GM23338 (cell line): ENCODE data around the gene TPT1. TPM values are rescaled to one million over a fixed set of nuclear protein-coding genes. Genes with fewer than 3 reads are reported as not detected.

ENCODE experiments used
- ATAC-seq: fragments of 200-7000 bp; cut with Tn5 transposase; 3 replicates; pipeline ENCODE4 v1.9.1; 2020
- DNase-seq: peaks from one replicate; pipeline ENCODE4 v3.0.0-alpha.2; 2015; ENCODE audit warnings: low spot score
- H2AFZ ChIP-seq: fragments of 200-600 bp; sonication (generic); 2 replicates; pipeline ENCODE4 v1.8.0; 2016; ENCODE audit warnings: antibody characterized with exemption, mild to moderate bottlenecking, moderate library complexity
- H3F3A ChIP-seq: fragments of 200-600 bp; sonication (generic); replicated peaks from 2 replicates; pipeline ENCODE4 v1.8.0; 2017; ENCODE audit warnings: antibody characterized with exemption, mixed run types, low read depth
- H3K27ac ChIP-seq: fragments of 200-600 bp; sonication (generic); 2 replicates; pipeline ENCODE4 v1.6.1; 2016; ENCODE audit warnings: low read depth
- H3K27me3 ChIP-seq: fragments of 200-600 bp; sonication (generic); 2 replicates; pipeline ENCODE4 v1.8.0; 2016; ENCODE audit warnings: mild to moderate bottlenecking, mixed run types, moderate library complexity; ENCODE audit not compliant: insufficient read depth
- H3K36me3 ChIP-seq: fragments of 200-600 bp; sonication (generic); 2 replicates; pipeline ENCODE4 v1.8.0; 2016; ENCODE audit warnings: mild to moderate bottlenecking; ENCODE audit not compliant: insufficient read depth
- H3K4me1 ChIP-seq: fragments of 200-600 bp; sonication (generic); 2 replicates; pipeline ENCODE4 v1.8.0; 2016; ENCODE audit warnings: mild to moderate bottlenecking, moderate library complexity; ENCODE audit not compliant: insufficient read depth
- H3K4me2 ChIP-seq: fragments of 200-600 bp; sonication (generic); 2 replicates; pipeline ENCODE4 v1.7.1; 2017; ENCODE audit warnings: mixed run types
- H3K4me3 ChIP-seq: fragments of 200-600 bp; sonication (generic); 2 replicates; pipeline ENCODE4 v1.6.1; 2016; ENCODE audit warnings: mixed run types
- H3K79me2 ChIP-seq: fragments of 200-600 bp; sonication (generic); replicated peaks from 2 replicates; pipeline ENCODE4 v1.8.0; 2017; ENCODE audit warnings: mild to moderate bottlenecking; ENCODE audit not compliant: insufficient read depth
- H3K9me2 ChIP-seq: fragments of 200-600 bp; sonication (generic); 2 replicates; pipeline ENCODE4 v1.8.0; 2017; ENCODE audit not compliant: insufficient read depth
- H4K20me1 ChIP-seq: fragments of 200-600 bp; sonication (generic); replicated peaks from 2 replicates; pipeline ENCODE4 v1.8.0; 2017; ENCODE audit warnings: mild to moderate bottlenecking; ENCODE audit not compliant: insufficient read depth
- H3K27ac Mint-ChIP-seq: 2 replicates; pipeline ENCODE4 v1.8.0; 2020; ENCODE audit warnings: inconsistent platforms, mild to moderate bottlenecking, moderate library complexity, mixed read lengths
- H3K27me3 Mint-ChIP-seq: 3 replicates; pipeline ENCODE4 v1.8.0; 2022; ENCODE audit warnings: low read depth, mild to moderate bottlenecking, moderate library complexity, mixed read lengths, inconsistent platforms; ENCODE audit not compliant: insufficient read depth, poor library complexity
- H3K36me3 Mint-ChIP-seq: 3 replicates; pipeline ENCODE4 v1.8.0; 2021; ENCODE audit warnings: low read depth, mild to moderate bottlenecking, inconsistent platforms, moderate library complexity, mixed read lengths
- H3K4me1 Mint-ChIP-seq: 3 replicates; pipeline ENCODE4 v1.8.0; 2020; ENCODE audit warnings: mild to moderate bottlenecking, inconsistent platforms, mixed read lengths
- H3K4me3 Mint-ChIP-seq: 3 replicates; pipeline ENCODE4 v1.8.0; 2021; ENCODE audit warnings: moderate library complexity, mild to moderate bottlenecking, inconsistent platforms, mixed read lengths
- H3K9me3 Mint-ChIP-seq: 3 replicates; pipeline ENCODE4 v1.8.0; 2020; ENCODE audit warnings: moderate library complexity, mild to moderate bottlenecking, inconsistent platforms, mixed read lengths
- CREB1 ChIP-seq: fragments of 250-450 bp; sonication (Bioruptor Pico); IDR thresholded peaks from 2 replicates; pipeline ENCODE4 v1.5.0; 2020; ENCODE audit warnings: low read depth, mild to moderate bottlenecking, moderate library complexity
- EZH2phosphoT487 ChIP-seq: fragments of 200-600 bp; sonication (generic); IDR thresholded peaks from one replicate; pipeline ENCODE4 v1.8.1; 2018; ENCODE audit warnings: antibody characterized with exemption; ENCODE audit not compliant: unreplicated experiment
- POLR2AphosphoS5 ChIP-seq: IDR thresholded peaks from 2 replicates; pipeline ENCODE4 v1.6.1; 2016; ENCODE audit warnings: antibody characterized with exemption, low read depth
- STAT1 ChIP-seq: IDR thresholded peaks from one replicate; pipeline ENCODE4 v1.6.1; 2016; ENCODE audit warnings: antibody characterized with exemption; ENCODE audit not compliant: unreplicated experiment
- ZNF331 ChIP-seq: fragments of 250-450 bp; sonication (Bioruptor Pico); IDR thresholded peaks from 2 replicates; pipeline ENCODE4 v1.5.0; 2020; ENCODE audit warnings: low read depth, mild to moderate bottlenecking, moderate library complexity
- polyA plus RNA-seq: library from polyadenylated mRNA; unstranded; fragments of >200 nt; fragmentation: Nextera tagmentation; extraction: Ambion mirVana; gene quantifications from 2 replicates; pipeline ENCODE4 v1.2.1, GENCODE V29; 2016
- total RNA-seq: library from RNA; depleted of rRNA; stranded (reverse); fragments of >200 nt; shearing (Covaris generic); gene quantifications from 2 replicates; pipeline ENCODE4 v1.2.3, GENCODE V29; 2014
- TF ChIP-seq, protein P1 (sequence below): IDR thresholded peaks from one replicate; pipeline ENCODE4 v1.6.1; 2018; ENCODE audit warnings: antibody characterized with exemption; ENCODE audit not compliant: unreplicated experiment
- TF ChIP-seq, protein P2 (sequence below), 2 experiments: fragments of 200-600 bp in 1 of 2; sonication (generic) in 1 of 2; conservative IDR thresholded peaks; 2 replicates each; pipeline versions ENCODE4 v1.5.1 to v1.6.1; 2016 to 2017; ENCODE audit warnings: antibody characterized with exemption in 2 of 2, low read depth in 2 of 2, mild to moderate bottlenecking in 2 of 2, moderate library complexity in 1 of 2
- TF ChIP-seq, protein P3 (sequence below): fragments of 250-450 bp; sonication (Bioruptor Pico); IDR thresholded peaks from 2 replicates; pipeline ENCODE4 v1.5.0; 2020; ENCODE audit warnings: mild to moderate bottlenecking, moderate library complexity
- TF ChIP-seq, protein P4 (sequence below): IDR thresholded peaks from 2 replicates; pipeline ENCODE4 v1.6.1; 2016; ENCODE audit warnings: antibody characterized with exemption

Gene TPT1
- total and polyA plus RNA-seq, 2 experiments from 2014 or later, result 1,385 to 2,519 TPM

DNA sequence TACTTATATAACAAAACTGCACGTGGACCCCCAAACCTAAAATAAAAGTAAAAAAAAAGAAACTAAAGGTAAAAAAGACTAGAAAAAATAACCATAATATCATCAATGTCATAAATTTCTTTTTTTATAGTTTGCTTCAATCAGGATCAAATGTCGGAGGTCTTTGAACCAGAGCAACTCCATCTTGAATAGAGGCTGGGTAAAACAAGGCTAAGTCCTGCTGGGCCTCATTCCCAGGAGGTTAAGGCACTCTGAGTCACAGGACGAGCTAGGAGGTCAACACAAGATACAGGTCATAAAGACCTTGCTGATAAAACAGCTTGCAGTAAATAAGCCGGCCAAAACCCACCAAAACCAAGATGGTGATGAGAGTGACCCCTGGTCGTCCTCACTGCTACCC lies 24.0 kb downstream of the TPT1 start (continued):
- TF ChIP-seq, protein P1, sequence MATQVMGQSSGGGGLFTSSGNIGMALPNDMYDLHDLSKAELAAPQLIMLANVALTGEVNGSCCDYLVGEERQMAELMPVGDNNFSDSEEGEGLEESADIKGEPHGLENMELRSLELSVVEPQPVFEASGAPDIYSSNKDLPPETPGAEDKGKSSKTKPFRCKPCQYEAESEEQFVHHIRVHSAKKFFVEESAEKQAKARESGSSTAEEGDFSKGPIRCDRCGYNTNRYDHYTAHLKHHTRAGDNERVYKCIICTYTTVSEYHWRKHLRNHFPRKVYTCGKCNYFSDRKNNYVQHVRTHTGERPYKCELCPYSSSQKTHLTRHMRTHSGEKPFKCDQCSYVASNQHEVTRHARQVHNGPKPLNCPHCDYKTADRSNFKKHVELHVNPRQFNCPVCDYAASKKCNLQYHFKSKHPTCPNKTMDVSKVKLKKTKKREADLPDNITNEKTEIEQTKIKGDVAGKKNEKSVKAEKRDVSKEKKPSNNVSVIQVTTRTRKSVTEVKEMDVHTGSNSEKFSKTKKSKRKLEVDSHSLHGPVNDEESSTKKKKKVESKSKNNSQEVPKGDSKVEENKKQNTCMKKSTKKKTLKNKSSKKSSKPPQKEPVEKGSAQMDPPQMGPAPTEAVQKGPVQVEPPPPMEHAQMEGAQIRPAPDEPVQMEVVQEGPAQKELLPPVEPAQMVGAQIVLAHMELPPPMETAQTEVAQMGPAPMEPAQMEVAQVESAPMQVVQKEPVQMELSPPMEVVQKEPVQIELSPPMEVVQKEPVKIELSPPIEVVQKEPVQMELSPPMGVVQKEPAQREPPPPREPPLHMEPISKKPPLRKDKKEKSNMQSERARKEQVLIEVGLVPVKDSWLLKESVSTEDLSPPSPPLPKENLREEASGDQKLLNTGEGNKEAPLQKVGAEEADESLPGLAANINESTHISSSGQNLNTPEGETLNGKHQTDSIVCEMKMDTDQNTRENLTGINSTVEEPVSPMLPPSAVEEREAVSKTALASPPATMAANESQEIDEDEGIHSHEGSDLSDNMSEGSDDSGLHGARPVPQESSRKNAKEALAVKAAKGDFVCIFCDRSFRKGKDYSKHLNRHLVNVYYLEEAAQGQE, result no peak
- TF ChIP-seq CREB1 (CRISPR knock-in tag) (no peak), STAT1 (no peak), ZNF331 (CRISPR knock-in tag) (no peak)
- TF ChIP-seq, protein P2, sequence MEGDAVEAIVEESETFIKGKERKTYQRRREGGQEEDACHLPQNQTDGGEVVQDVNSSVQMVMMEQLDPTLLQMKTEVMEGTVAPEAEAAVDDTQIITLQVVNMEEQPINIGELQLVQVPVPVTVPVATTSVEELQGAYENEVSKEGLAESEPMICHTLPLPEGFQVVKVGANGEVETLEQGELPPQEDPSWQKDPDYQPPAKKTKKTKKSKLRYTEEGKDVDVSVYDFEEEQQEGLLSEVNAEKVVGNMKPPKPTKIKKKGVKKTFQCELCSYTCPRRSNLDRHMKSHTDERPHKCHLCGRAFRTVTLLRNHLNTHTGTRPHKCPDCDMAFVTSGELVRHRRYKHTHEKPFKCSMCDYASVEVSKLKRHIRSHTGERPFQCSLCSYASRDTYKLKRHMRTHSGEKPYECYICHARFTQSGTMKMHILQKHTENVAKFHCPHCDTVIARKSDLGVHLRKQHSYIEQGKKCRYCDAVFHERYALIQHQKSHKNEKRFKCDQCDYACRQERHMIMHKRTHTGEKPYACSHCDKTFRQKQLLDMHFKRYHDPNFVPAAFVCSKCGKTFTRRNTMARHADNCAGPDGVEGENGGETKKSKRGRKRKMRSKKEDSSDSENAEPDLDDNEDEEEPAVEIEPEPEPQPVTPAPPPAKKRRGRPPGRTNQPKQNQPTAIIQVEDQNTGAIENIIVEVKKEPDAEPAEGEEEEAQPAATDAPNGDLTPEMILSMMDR (conservative IDR thresholded peaks at IDR 0.05; ENCODE audit: low read depth in 2 of 2), result no peak

DNA sequence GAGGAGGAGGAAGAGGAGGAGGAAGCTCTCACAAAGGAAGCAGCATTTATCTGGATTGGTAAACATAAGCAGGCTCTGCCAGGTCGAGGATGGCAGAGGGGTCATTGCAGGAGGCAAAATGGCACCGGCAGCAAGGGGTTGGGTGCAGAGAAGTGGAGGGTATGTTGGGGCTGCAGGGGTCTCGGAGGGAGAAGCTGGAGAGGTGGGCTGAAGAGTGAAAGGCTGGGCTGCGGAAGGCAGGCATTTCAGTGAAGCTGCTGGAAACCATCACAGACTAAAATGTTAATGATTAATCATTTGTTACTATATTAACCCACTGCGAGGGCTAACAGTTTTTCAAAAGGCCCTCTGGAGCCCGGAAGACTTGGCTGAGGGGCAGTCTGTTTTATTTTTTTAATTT lies 24.6 kb downstream of the TPT1 start:
- no peak overlapping the region for H3K27ac Mint-ChIP-seq
- ATAC-seq, result no peak
- no peak for DNase-seq

More for the DNA sequence above, 24.6 kb downstream of the TPT1 start:
- no peak overlapping the region for H3K4me3 Mint-ChIP-seq
- TF ChIP-seq EZH2phosphoT487 (no peak), CREB1 (CRISPR knock-in tag) (no peak), POLR2AphosphoS5 (no peak), ZNF331 (CRISPR knock-in tag) (no peak)
- TF ChIP-seq, protein P3, sequence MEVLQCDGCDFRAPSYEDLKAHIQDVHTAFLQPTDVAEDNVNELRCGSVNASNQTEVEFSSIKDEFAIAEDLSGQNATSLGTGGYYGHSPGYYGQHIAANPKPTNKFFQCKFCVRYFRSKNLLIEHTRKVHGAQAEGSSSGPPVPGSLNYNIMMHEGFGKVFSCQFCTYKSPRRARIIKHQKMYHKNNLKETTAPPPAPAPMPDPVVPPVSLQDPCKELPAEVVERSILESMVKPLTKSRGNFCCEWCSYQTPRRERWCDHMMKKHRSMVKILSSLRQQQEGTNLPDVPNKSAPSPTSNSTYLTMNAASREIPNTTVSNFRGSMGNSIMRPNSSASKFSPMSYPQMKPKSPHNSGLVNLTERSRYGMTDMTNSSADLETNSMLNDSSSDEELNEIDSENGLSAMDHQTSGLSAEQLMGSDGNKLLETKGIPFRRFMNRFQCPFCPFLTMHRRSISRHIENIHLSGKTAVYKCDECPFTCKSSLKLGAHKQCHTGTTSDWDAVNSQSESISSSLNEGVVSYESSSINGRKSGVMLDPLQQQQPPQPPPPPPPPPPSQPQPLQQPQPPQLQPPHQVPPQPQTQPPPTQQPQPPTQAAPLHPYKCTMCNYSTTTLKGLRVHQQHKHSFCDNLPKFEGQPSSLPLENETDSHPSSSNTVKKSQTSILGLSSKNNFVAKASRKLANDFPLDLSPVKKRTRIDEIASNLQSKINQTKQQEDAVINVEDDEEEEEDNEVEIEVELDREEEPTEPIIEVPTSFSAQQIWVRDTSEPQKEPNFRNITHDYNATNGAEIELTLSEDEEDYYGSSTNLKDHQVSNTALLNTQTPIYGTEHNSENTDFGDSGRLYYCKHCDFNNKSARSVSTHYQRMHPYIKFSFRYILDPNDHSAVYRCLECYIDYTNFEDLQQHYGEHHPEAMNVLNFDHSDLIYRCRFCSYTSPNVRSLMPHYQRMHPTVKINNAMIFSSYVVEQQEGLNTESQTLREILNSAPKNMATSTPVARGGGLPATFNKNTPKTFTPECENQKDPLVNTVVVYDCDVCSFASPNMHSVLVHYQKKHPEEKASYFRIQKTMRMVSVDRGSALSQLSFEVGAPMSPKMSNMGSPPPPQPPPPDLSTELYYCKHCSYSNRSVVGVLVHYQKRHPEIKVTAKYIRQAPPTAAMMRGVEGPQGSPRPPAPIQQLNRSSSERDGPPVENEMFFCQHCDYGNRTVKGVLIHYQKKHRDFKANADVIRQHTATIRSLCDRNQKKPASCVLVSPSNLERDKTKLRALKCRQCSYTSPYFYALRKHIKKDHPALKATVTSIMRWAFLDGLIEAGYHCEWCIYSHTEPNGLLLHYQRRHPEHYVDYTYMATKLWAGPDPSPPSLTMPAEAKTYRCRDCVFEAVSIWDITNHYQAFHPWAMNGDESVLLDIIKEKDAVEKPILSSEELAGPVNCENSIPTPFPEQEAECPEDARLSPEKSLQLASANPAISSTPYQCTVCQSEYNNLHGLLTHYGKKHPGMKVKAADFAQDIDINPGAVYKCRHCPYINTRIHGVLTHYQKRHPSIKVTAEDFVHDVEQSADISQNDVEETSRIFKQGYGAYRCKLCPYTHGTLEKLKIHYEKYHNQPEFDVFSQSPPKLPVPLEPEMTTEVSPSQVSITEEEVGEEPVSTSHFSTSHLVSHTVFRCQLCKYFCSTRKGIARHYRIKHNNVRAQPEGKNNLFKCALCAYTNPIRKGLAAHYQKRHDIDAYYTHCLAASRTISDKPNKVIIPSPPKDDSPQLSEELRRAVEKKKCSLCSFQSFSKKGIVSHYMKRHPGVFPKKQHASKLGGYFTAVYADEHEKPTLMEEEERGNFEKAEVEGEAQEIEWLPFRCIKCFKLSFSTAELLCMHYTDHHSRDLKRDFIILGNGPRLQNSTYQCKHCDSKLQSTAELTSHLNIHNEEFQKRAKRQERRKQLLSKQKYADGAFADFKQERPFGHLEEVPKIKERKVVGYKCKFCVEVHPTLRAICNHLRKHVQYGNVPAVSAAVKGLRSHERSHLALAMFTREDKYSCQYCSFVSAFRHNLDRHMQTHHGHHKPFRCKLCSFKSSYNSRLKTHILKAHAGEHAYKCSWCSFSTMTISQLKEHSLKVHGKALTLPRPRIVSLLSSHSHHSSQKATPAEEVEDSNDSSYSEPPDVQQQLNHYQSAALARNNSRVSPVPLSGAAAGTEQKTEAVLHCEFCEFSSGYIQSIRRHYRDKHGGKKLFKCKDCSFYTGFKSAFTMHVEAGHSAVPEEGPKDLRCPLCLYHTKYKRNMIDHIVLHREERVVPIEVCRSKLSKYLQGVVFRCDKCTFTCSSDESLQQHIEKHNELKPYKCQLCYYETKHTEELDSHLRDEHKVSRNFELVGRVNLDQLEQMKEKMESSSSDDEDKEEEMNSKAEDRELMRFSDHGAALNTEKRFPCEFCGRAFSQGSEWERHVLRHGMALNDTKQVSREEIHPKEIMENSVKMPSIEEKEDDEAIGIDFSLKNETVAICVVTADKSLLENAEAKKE (CRISPR knock-in tag), result no peak
- TF ChIP-seq, protein P4, sequence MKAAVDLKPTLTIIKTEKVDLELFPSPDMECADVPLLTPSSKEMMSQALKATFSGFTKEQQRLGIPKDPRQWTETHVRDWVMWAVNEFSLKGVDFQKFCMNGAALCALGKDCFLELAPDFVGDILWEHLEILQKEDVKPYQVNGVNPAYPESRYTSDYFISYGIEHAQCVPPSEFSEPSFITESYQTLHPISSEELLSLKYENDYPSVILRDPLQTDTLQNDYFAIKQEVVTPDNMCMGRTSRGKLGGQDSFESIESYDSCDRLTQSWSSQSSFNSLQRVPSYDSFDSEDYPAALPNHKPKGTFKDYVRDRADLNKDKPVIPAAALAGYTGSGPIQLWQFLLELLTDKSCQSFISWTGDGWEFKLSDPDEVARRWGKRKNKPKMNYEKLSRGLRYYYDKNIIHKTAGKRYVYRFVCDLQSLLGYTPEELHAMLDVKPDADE, result no peak
- H4K20me1 ChIP-seq, result no peaks in the 10 kb centered on the region
- H3K4me2 ChIP-seq, result no peak overlapping the region
- no peaks in the 10 kb centered on the region for H3K27me3 ChIP-seq
- no peak overlapping the region for H3K27ac ChIP-seq
- no peaks in the 10 kb centered on the region for H3F3A ChIP-seq
- no peaks in the 10 kb centered on the region for H3K9me2 ChIP-seq
- H3K36me3 ChIP-seq, result no peaks in the 10 kb centered on the region
- H3K79me2 ChIP-seq, result no peaks in the 10 kb centered on the region
- H3K27me3 Mint-ChIP-seq, result peaks cover 7% of the 10 kb centered on the region
- H3K4me1 Mint-ChIP-seq, result peaks cover 4% of the 10 kb centered on the region
- no peak overlapping the region; the same call in 1 of the 2 replicates for H2AFZ ChIP-seq
- H3K36me3 Mint-ChIP-seq, result no peaks in the 10 kb centered on the region
- H3K9me3 Mint-ChIP-seq, result no peaks in the 10 kb centered on the region; the same call in 2 of the 3 replicates
- H3K4me3 ChIP-seq, result no peak overlapping the region
- H3K4me1 ChIP-seq, result no peaks in the 10 kb centered on the region
